ENCODE measurements around the gene DMRTC2.
"Not testable (repeated sequence)": the region's sequence is repeated elsewhere in the genome, so short reads cannot be mapped to it uniquely, and the experiment has no call there.

DMRTC2 gene

DNA sequence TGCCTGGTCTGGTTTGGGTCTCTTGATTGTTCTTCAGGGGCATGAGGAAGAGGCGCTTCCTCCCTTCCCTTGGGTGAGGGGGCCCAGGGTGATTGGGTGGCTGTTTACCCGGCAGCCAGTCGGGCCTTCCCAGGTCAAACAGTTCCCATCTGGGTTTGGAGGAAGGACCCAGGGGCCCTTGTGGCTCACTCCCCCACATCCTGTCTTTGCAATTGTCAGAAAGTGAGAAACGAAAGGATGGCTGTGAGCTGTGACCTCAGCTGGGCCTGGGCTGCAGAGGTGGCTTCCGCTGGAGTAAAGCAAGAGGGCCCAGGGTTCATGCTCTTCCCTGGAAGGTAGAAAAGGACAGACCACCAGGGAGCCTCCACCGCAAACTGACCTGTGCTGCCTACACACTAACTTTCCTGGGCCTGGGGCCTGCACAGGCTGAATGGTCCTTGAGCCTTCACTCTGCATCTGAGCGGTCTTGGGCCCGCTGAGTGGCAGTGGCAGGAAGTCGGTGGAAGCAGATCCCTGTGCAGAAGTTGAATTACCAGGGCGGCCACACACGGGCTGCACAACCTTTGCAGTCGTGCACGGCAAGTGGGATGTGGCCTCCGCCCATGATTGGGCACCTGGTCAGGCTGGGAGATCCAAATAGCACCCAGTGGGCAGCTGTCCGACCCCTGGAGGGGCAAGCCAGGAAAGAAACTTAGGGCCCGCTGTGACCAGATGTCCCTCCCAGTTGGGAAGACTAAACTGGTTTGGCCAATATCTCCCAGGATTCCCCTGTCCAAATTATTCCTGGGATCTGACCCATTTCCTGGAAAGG lies 26.9 kb downstream of the DMRTC2 start:
- DNase-seq = peak; percentile 4

DNA sequence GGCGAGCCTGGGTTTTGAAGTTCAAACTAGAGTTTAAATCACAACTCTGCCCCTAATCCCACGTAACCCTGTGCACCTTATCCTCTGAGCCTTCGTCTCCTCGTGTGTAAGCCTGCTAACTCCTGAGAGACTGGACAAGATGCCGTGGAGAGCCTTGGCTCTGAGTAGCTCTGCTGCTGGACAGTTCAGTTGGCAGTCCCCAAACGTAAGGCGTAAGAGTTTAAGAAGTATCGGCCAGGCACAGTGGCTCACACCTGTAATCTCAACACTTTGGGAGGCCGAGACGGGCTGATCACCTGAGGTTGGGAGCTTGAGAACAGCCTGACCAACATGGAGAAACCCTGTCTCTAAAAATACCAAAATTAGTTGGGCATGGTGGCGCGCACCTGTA lies 27.5 kb downstream of the DMRTC2 start:
- no peak for DNase-seq

DNA sequence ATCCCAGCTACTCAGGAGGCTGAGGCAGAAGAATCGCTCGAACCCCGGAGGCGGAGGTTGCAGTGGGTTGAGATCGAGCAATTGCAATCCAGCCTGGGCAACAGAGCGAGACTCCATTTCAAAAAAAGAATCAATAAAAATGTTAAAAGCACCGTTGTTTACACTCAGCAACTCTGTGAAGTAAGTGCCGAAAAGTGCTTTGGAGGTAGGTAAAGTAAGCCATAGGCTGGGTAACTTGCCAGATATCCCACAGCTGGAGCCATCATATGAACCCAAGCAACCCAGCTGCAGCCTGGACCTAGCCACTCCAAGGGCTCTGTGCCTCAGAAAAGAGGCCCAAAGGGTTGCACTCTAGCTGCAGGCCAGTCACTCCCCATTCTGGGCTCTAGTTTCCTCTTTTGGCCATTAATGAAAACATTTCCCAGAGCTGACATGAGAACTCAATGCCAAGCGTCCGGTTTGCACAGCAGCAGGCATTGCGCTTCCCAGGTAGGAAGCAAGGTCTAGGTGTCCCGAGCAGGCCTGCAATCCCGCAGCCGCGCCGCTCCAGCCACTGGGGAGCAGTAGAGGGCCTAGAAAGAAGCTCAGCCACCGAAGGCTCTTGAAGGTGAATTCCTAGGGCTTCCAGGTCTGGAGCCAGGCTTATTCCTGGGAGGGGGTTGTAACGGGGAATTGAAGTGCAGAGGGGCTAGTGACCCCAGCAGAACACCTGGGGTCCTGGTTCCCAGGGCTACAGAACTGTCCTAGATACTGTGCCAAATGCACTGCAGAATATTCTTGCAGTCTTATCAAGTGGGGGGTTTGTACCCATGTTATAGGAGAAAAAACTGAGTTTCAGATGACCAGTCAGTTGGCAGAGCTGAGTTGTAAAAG lies 28.2 kb downstream of the DMRTC2 start:
- DNase-seq = peak; percentile 79

DNA sequence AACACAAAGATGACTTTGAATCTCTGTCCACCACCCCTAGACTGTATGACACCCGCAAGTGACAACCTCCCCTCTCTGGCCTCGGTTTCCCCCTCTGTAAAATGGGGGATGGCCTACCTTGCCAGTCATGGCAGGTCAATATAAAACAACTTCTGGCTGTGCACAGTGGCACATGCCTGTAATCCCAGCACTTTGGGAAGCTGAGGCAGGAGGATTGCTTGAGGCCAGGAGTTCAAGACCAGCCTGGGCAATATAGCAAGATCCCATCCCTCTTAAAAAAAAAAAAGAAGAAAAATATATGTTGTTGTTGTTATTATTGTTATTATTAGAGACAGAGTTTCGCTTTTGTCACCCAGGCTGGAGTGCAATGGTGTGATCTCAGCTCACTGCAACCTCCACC lies 31.1 kb downstream of the DMRTC2 start:
- DNase-seq = not testable (repeated sequence)

DNA sequence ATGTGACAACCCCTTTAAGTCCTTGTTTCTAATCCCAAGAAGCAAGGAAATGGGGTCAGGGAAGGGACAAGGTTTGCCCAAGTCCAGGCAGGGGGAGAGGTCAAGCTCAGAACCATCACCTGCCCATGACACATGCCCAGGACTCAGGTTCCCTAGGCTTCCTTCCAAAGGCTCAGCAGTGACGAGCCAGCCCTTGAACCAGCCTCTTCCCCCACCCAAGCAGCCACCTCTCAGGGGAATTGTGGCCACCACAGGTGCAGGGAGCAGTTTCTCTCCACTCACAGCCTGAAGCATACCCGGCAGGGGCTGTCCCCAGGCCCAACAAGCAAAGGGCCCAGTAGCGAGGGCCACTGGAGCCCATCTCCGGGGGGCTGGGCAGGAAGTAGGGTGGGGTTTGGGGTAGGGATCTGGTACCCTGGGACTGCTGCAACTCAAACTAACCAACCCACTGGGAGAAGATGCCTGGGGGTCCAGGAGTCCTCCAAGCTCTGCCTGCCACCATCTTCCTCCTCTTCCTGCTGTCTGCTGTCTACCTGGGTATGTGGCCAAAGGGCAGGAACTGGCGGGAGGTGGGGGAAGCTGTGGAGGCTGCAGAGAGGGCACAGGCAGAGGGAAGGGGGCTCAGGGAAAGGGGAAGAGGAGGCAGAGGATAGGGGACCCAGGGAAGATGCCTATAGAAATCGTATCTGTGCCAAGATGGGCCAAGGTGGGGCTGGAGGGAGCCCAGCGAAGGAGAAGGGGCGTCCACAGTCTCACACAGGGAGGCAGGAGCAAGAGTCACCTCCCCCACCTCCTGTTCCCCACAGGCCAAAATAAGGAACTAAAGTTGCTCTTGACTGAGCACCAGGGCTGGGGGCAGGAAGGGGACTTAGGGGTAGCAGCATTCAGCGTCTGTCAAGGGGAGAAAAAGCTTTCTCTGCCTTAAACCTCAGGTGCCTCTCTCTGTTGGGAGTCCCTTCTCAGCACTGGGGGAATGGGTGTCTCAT lies 32.3 kb downstream of the DMRTC2 start, which contains the start of gene CD79A:
Gene CD79A, plus strand, starts transcription at position 433 of the 986 bp plus-strand sequence. Its CDS starts 26 bp downstream, at position 459.
- DNase-seq = no peak

DNA sequence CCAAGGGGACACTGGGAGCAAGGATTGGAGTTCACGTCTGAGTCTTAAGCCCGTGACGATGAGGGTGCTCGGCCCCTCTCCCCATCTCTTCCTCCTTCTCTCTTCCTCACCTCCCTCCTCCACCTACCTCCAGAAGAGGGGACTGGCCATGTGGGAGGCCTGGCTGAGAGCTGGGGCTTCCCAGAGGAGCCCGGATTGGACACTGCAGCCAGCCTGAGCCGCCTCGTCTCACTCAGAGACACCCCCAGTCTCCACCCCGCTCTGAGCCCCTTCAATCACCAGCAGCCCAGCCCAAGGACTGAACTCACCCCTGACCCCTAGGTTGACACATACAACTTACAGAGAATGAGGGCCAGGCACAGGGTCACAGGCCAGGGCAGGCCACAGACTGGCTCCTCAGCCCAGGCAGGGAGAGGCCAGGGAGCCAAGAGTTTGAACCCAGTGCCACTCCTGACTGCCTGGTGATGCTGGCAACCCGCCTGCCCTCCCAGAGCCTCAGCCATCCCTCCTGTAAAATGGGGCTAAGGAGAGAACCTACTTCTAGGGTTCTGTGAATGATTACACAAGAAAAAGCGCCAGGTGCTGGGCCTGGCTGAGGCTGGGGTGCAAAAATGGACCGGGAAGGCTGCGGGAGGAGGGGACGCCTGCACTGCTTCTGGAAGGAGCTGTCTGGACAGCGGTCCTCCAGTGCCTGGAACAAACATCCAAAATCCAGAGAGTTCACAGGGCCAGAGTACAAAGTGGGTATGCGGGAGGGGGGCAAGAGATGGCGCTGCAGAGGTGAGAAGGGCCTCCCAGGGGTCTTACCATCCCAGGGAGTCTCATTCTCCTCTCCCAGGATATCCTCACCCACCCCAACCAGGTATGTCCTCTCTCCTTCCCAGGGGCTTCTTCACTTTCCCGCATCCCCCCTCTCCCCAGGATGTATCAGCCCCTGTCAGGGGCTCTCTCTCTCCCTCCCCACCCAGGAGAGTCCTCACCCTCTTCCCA lies 33.4 kb downstream of the DMRTC2 start:
- DNase-seq = no peak

DNA sequence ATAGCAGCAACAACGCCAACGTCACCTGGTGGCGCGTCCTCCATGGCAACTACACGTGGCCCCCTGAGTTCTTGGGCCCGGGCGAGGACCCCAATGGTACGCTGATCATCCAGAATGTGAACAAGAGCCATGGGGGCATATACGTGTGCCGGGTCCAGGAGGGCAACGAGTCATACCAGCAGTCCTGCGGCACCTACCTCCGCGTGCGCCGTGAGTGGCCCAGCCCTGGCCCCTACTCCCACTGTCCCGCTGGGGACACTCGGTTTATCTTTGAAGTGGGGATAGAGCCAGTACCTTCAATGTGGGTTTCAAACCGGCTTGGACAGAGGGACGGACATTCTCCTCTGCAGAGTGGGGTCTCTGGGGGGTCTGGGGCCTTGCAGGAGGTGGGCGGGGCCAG lies 34.2 kb downstream of the DMRTC2 start:
- no peak for DNase-seq

DNA sequence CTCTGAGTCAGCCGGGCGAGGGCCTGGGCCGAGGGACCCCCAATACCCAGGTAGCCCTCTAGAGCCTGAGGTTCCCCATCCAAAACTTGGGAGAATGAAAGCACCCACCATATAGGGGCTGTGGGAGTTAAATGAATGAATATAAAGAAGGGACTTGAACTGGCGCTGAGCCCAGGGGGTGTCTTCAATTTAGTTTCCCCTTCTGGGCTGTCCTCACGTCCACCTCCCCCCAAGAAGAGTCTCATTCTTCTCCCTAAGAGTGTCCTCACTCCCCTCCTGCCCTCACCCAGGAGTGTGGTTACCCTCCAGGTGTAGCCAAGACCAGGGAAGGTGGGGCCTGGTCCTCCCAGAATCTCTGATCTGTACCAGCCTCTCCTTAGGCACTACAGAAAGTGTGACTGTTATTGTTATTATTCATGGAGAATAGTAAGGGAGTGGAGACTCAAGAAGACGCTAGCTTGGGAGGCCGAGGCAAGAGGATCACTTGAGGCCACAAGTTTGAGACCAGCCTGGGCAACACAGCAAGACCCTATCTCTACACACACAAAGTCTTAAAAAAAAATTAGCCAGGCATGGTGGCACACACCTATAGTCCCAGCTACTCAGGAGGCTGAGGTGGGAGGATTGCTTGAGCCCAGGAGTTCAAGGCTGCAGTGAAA lies 35.0 kb downstream of the DMRTC2 start:
- no peak for DNase-seq

DNA sequence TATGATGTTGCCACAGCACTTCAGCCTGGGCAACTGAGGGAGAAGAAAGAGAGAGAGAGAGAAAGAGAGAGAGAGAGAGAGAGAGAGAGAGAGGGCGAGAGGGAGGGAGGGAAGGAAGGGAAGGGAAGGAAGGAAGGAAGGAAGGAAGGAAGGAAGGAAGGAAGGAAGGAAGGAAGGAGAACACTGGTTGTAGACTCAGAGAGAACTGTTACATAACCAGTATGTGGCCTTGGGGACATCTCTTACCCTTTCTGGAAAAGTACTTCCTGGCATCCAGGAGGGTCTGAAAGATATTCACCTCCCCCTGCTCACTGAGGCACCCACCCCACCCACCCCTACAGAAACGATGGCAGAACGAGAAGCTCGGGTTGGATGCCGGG lies 35.5 kb downstream of the DMRTC2 start:
- DNase-seq = no peak

DNA sequence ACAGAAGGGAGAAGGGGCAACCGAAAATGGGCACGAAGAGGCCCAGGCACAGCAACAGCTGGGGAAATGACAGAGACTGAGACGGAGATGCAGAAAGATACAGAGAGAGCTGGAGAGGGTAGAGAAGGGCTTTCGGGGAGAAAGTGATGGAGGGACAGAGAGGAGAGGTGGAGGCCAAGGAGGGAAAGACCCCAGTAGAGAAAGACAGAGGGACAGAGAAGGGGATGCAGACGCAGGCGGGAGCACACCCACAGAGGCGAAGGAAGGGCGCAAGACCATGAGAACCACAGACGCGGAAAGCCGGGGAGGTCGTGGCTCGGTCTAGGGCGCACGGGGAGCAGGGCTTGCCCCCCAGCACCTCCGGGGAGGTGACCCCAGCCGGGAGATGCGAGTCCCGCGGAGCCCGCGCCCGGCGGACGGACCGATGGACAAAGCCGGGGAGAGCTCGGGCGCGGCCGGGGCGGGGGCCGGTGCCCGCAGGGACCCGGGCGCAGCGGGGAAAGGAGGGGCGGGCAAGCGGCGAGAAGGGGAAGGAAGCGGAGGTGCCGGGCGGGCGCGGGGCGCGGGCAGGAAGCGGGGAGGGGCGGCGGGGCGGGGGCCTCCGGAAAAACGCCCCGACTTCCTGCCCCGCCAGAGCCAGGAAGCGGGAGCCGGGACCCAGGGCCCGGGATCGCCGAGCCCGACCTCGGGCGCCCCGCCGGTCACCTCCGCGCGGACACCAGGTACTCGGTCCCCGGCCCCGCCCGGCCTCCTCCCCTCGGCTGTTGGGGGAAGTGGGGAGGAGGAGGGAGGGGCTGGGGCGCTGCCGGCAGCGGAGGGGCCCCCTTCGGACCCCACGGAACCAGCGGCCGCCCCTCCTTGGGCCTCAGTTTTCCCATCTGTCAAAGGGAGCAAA lies 38.0 kb downstream of the DMRTC2 start, which contains the start of gene ARHGEF1:
Gene ARHGEF1, plus strand, starts transcription at position 617 of the 895 bp plus-strand sequence. CDS start 4,899 bp downstream, outside the sequence.
- peak; percentile 10 for DNase-seq

DNA sequence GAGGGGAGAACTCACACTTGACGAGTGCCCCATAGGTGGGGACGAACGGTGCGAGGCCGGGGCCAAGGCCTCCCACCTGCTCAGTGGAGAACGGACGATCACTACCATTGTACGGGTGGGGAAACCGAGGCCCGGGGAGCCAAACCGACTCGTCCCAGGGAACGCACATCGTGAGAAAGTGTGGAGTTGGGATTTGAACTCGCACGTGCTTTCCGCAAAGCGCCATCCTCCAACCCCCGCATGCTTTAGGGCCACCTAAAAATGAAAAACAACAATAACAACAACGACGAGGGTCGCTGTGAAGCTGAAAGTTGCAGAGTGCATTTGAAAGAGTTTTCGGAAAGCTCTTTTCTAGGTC lies 38.6 kb downstream of the DMRTC2 start:
- DNase-seq = no peak

DNA sequence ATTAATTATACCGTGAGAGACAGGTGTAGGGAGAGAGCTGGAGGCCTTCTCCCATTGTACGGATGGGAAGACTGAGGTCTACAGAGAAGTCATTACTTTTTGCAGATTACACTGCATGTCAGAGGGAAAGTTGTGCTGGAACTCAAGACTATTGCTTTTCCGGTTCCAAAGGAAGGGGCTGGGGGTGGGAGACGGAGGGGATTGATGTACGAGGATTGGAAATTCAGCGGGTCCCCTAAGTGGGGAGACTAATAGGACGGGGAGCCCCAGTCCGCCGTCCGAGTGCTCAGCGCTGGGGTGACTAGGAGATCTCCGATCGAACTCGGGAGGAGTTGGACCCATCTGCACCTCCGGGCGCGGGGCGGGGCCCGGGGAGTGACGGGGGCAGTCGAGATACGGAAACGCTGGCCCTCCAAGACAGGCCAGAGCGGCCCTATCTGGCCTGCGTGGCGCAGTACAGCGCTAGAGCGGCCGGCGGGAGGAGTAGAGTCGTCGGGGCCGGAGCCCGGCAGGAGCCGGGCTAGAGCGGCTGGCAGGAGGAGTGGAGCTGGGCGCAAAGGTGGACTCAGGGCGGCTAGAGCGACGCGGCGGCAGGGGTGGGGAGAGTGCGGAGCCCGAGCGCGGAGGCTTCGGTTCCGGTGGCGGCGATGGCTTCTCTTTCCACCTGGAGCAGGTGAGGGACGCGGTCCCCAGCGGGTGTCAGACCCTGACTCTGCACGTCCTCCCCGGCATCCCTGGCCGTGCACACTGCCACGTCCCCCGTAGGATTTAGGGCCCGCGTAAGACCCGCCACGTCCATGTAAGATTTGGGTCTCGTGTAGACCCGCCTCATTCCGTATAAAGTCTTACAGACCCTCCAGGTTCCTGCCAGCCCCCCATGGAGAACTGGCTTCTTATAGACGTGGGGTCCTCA lies 39.2 kb downstream of the DMRTC2 start:
- DNase-seq = peak; percentile 96

DNA sequence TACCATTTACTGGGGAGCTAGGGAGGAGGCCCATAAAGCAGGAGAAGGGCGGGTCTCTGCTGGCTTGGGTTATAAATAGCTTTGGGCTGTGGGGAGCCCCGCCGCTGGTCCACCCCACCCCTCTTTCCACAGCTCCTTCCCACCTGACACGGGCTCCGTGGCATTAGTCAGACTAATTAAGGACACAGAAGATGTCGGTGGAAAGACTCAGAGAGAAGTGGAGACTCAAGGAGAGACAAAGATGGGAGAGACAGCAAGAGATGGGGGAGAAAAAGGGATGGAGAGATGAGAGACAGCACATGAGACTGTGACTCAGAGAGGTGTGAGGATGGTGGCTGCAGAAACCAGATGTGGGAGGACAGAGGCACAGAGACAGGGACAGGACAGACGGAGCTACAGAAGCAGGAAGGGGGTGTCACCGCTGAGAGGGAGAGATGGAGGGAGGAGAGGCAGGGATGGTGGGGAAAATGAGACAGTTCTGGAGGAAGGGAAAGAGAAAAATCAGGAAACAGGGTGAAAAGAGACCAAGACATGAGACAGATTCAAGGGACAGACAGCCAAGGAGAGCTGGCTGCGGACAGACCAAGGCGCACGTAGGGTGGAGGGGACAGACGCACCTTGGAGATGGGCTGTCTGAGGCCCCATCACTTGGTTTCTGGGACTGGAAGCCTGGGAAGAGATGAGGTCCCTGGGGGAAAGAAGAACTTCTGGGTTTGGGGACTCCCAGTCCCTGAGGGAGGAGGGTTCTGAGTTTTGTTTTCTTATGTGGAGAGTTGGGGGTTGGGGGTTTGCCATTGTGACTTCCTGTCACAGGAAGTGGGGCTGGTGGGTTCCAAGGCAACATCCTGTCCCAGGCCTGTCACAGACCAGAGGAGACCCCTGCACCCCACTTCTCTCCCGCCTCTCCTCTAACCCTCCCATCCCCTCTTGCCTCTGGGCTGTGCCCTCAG lies 42.2 kb downstream of the DMRTC2 start:
- no peak for DNase-seq

DNA sequence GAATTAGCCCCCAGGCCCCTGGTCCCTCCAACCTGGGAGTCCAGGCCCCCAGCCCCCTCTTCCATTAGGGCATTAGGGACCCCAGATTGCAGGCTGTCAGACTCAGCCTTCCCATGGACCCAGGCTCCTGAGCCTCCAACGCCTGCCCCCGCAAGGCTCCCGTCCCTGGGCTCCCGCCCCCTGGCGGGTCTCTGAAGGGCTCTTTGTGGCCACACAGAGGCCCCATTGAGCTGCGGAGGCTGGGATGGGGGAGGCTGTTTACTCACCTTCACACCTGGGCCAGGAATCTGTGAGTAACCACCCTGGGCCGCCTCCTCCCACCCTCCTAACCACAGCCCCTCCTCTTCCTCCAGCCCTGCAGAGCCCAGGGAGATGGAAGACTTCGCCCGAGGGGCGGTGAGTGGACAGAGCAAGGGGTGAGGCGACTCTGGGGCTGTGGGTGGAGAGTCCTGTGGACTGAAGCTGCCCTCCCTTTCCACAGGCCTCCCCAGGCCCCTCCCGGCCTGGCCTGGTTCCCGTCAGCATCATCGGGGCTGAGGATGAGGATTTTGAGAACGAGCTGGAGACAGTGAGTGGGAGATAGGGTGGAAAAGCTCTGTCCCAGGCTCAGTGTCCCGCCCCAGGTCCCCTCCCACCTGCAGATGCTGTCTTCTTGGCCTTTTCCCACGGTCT lies 43.0 kb downstream of the DMRTC2 start:
- DNase-seq = no peak

DNA sequence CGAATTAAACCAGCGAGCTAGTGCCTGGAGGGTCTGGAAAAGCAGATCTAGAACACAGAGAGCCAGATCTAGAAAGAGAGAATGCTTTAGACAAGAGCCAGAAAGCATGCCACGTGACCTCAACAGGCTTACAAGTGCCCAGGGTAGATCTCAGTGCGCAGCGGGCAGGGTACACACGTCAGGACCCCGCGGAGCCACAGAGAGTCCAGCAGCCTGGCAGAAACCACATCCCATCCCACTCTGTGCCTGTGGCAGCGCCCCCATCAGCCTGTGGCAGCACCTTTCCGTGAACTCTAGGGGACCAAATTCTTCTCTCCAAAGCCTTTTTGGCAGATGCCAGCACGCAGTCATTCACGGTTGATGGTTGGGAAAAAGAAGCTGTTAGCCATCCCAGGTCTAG lies 44.1 kb downstream of the DMRTC2 start:
- no peak for DNase-seq

DNA sequence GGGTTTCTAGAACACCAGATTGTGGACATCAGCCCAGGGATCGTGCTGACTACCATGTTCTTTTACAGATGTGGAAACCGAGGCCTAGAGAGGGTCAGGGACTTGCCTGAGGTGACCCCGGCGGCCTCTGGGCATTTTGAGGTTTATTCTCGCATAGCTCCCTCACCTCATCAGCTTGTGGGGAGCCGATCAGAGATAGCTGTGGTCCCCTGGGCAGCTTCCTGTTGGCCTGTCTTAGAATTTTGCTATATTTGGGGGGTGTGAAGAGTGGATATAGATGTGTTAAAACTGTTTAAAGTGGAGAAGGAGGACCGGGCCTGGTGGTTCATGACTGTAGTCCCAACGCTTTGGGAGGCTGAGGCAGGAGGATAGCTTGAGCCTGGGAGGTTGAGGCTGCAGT lies 45.1 kb downstream of the DMRTC2 start:
- no peak for DNase-seq

DNA sequence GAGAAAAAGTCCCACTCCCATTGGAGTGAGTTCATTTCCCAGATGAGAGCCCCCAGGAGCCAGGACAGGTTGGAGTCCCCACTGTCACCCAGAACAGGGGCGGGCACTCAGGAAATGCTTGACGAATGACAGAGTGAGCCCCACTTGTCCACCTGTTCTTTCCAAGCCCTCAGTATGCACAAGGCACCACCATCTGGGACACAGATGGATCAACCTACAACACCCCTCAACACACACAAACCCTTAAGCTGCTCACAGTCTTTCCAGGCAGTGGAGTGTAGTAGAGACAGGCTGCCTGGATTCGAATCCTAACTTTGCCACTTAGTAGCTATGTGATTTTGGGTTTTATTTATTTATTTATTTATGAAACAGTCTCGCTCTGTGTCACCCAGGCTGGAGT lies 46.1 kb downstream of the DMRTC2 start:
- DNase-seq = peak; percentile 32

Data from NCI-H2171 treated with DMSO at 0.1 percent for 48 hours (cell line).